Smooth muscle cell of bladder (primary cell): ENCODE data around the gene POLQ. TPM values are rescaled to one million over a fixed set of nuclear protein-coding genes. Genes with fewer than 3 reads are reported as not detected.

Experiments
- total RNA-seq: library from RNA; depleted of rRNA; stranded (reverse); fragments of >200 nt; gene quantifications from 2 replicates; pipeline ENCODE4 v1.2.3, GENCODE V29; 2014

Gene POLQ
- total RNA-seq: 1.8 and 2.4 TPM in 2 replicates

GRCh38 chr3:121545574-121546455 lies at the start of gene POLQ:
Gene POLQ (minus strand): TSS chr3:121545988. CDS start chr3:121545877, 111 bp downstream.

GRCh38 chr3:121592856-121593702 lies 47.3 kb upstream of the POLQ start, which contains the start of gene FBXO40:
Gene FBXO40 (plus strand): TSS chr3:121593379. CDS start chr3:121620576, 27,197 bp downstream.

GRCh38 chr3:121567649-121568048 lies 21.9 kb upstream of the POLQ start, which contains the start of gene ARGFX:
Gene ARGFX (plus strand): TSS chr3:121567949. CDS start chr3:121570714, 2,765 bp downstream.

Other genes starting within 250 kb of the POLQ start
- not detected in 2 replicates for gene ARGFX, start 22.0 kb upstream of the POLQ start, total RNA-seq
- gene FBXO40, start 47.4 kb upstream of the POLQ start, total RNA-seq: not detected in 2 replicates
- 7.1 and 7.2 TPM in 2 replicates for gene HCLS1, start 114.9 kb upstream of the POLQ start, total RNA-seq
- gene GOLGB1, start 203.8 kb upstream of the POLQ start, total RNA-seq: 55.3 and 60.3 TPM in 2 replicates